Left lung (tissue), 10 donors: ENCODE results near the gene TYW5. TPM values are rescaled to one million over a fixed set of nuclear protein-coding genes. Genes with fewer than 3 reads are reported as not detected.

ENCODE experiments used
- ATAC-seq: fragments of 200-7000 bp; cut with Tn5 transposase; one replicate; pipeline ENCODE4 v1.9.1; 2020; ENCODE audit warnings: moderate library complexity
- DNase-seq, 4 donors: peaks; one replicate each; pipeline ENCODE4 v3.0.0-alpha.2; 2013 to 2020
- H3K27ac ChIP-seq, 2 donors: fragments of 200-600 bp; sonication (generic) in 1 of 2; one replicate each; pipeline versions ENCODE4 v1.5.0 to v1.8.0; 2020 to 2021
- H3K27me3 ChIP-seq, 2 donors: fragments of 200-600 bp; sonication (generic) in 1 of 2; one replicate each; pipeline versions ENCODE4 v1.5.0 to v1.8.0; 2020 to 2021
- H3K36me3 ChIP-seq, 2 donors: fragments of 200-600 bp; sonication (generic) in 1 of 2; one replicate each; pipeline versions ENCODE4 v1.5.0 to v1.8.0; 2020 to 2021
- H3K4me1 ChIP-seq, 2 donors: fragments of 200-600 bp; one replicate each; pipeline ENCODE4 v1.8.0; 2021
- H3K4me3 ChIP-seq, 2 donors: fragments of 200-600 bp; sonication (generic) in 1 of 2; one replicate each; pipeline versions ENCODE4 v1.5.0 to v1.8.0; 2020 to 2021; ENCODE audit warnings: mild to moderate bottlenecking in 1 of 2
- H3K9me3 ChIP-seq, 2 donors: fragments of 200-600 bp; sonication (generic) in 1 of 2; one replicate each; pipeline versions ENCODE4 v1.5.0 to v1.8.0; 2020 to 2021
- intact Hi-C, 2 donors: fragments of 100-400 bp; cut with DNase I; formaldehyde crosslinking; loops; one replicate each; pipeline versions ENCODE4 v1.11.2 to v1.14.2; 2022
- polyA plus RNA-seq, 6 donors: library from polyadenylated mRNA; unstranded; fragments of 120-200 nt; gene quantifications; one replicate each; pipeline ENCODE4 v1.2.1, GENCODE V29; 2013; ENCODE audit not compliant: insufficient read length in 6 of 6
- total RNA-seq, 2 donors: library from RNA; stranded (reverse); fragmentation: NEBNext Ultra II Directional; extraction: Animal tissue kit (Norgen Biotek cat#: 25700); gene quantifications; one replicate each; pipeline ENCODE4 v1.2.1, GENCODE V29; 2021
- TF ChIP-seq, protein P1 (sequence below), 2 donors: fragments of 200-600 bp; sonication (generic) in 1 of 2; IDR thresholded peaks; one replicate each; pipeline versions ENCODE4 v1.5.0 to v1.8.0; 2021; ENCODE audit warnings: antibody characterized with exemption in 2 of 2
- donor health status: DM: no; HTN: yes; CAD: no.
- donor health status: DM: no; HTN: no; CAD: no.

Gene TYW5
- total and polyA plus RNA-seq, 8 donors = 6.2 to 21.0 (median 16.9) TPM

DNA sequence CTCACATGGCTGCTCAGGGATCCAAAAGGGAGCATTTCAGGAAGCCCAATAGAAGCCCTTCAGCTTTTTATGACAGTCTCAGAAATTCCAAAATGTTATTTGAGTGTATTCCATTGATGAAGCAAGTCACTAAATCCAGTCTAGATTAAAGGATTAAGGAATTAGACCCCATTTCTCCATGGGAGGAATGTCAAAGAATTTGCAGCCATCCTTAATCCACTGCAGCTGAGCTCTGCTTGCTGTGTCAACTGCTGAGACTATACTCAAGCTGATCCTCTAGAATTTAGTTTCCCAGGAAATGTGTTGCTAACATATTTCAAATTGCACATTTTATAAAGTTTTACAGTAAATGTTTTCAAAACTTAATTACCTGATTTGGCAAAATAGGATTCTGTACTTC lies 72.6 kb downstream of the TYW5 start:
- Histone ChIP-seq H3K4me1 (no peaks in the 10 kb centered on the region), H3K4me3 (no peak overlapping the region), H3K36me3 (no peaks in the 10 kb centered on the region), H3K27me3 (peaks cover 0 to 5% of the 10 kb centered on the region in 2 donors), H3K9me3 (peaks cover 0 to 2% of the 10 kb centered on the region in 2 donors), H3K27ac (no peak overlapping the region)
- DNase-seq = no peak
- TF ChIP-seq, protein P1, sequence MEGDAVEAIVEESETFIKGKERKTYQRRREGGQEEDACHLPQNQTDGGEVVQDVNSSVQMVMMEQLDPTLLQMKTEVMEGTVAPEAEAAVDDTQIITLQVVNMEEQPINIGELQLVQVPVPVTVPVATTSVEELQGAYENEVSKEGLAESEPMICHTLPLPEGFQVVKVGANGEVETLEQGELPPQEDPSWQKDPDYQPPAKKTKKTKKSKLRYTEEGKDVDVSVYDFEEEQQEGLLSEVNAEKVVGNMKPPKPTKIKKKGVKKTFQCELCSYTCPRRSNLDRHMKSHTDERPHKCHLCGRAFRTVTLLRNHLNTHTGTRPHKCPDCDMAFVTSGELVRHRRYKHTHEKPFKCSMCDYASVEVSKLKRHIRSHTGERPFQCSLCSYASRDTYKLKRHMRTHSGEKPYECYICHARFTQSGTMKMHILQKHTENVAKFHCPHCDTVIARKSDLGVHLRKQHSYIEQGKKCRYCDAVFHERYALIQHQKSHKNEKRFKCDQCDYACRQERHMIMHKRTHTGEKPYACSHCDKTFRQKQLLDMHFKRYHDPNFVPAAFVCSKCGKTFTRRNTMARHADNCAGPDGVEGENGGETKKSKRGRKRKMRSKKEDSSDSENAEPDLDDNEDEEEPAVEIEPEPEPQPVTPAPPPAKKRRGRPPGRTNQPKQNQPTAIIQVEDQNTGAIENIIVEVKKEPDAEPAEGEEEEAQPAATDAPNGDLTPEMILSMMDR (IDR thresholded peaks at IDR 0.05) = no peak
- intact Hi-C loops = no loop called here
- no peak for ATAC-seq

Other genes starting within 250 kb of the TYW5 start
- gene FTCDNL1, start 104.3 kb downstream of the TYW5 start, total RNA-seq = 1 to 10 TPM; 3.3 to 3.5 TPM
- under 1 TPM; 0.09 to 0.44 (median 0.27) TPM for gene FTCDNL1, start 104.3 kb downstream of the TYW5 start, polyA plus RNA-seq
- 10 to 100 TPM; 10.2 to 11.6 TPM for gene C2orf69, start 44.2 kb downstream of the TYW5 start, total RNA-seq
- gene C2orf69, start 44.2 kb downstream of the TYW5 start, polyA plus RNA-seq = 10 to 100 TPM in 5 of 6 donors, 1 to 10 TPM in 1; 9.6 to 13.1 (median 10.4) TPM
- 10 to 100 TPM; 14.7 to 20.2 TPM for gene MAIP1, start 91 bp upstream of the TYW5 start, total RNA-seq
- gene MAIP1, start 91 bp upstream of the TYW5 start, polyA plus RNA-seq = 10 to 100 TPM; 20.9 to 25.8 (median 23.5) TPM